ENCODE measurements around the gene ATP1A1.

GRCh38 chr1:116380499-116381242, 7.6 kb downstream of the ATP1A1 start:
- TF ChIP-seq CTCF (IDR thresholded peaks at IDR 0.05) (no peak), EZH2 (IDR thresholded peaks at IDR 0.05; ENCODE audit: borderline replicate concordance, insufficient read depth, low read depth, low read length, poor library complexity, severe bottlenecking) (no peak)
